ENCODE results near the gene BICRAL. TPM values are rescaled to one million over a fixed set of nuclear protein-coding genes. Genes with fewer than 3 reads are reported as not detected.
A peak's percentile ranks its signal among the peaks of the same experiment; 100 is the strongest.

BICRAL gene
- total and polyA plus RNA-seq, 2 donors (not counting 1 experiment from before 2014, with no cell fraction given), result 6.9 to 11.5 TPM

GRCh38 chr6:42740725-42741124, 41.1 kb upstream of the BICRAL start:
- H3K4me2 ChIP-seq (ENCODE audit: extremely low read depth, insufficient read depth, low read length), result no peak overlapping the region

GRCh38 chr6:42742116-42742894, 39.5 kb upstream of the BICRAL start:
- H3K9ac ChIP-seq (ENCODE audit: insufficient read depth, low read length), result no peak overlapping the region
- no peak overlapping the region for H3K4me2 ChIP-seq (ENCODE audit: extremely low read depth, insufficient read depth, low read length)
- TF ChIP-seq EZH2 (IDR thresholded peaks at IDR 0.05; ENCODE audit: low read length, missing control alignments) (no peak), CTCF (conservative IDR thresholded peaks at IDR 0.05 in 1 of 2, IDR thresholded peaks at IDR 0.05 in 1 of 2; ENCODE audit: low read depth in 1 of 2, low read length in 2 of 2) (no peak)
- H3K79me2 ChIP-seq (ENCODE audit: control insufficient read depth, insufficient read depth, low read length), result peaks cover 21% of the 10 kb centered on the region
- no peak overlapping the region for H3K27ac ChIP-seq (ENCODE audit: insufficient read depth, low read length)
- no peaks in the 10 kb centered on the region for H4K20me1 ChIP-seq (ENCODE audit: control insufficient read depth, extremely low read depth, insufficient read depth, low read length)
- H3K4me1 ChIP-seq (ENCODE audit: control insufficient read depth, extremely low read depth, insufficient read depth, low read length), result peaks cover 9% of the 10 kb centered on the region
- H3K36me3 ChIP-seq (ENCODE audit: control insufficient read depth, insufficient read depth, low read length), result no peaks in the 10 kb centered on the region
- peak; percentile 83 to 88 for DNase-seq (ENCODE audit: low read depth in 2 of 2)
- no peak overlapping the region for H2AFZ ChIP-seq (ENCODE audit: low read length)
- H3K9me3 ChIP-seq (ENCODE audit: control insufficient read depth, insufficient read depth, low read depth, low read length), result no peaks in the 10 kb centered on the region
- H3K27me3 ChIP-seq (ENCODE audit: control insufficient read depth, insufficient read depth, low read length), result no peaks in the 10 kb centered on the region
- H3K4me3 ChIP-seq (replicated peaks in 1 of 4; ENCODE audit: control extremely low read depth in 1 of 4, insufficient read depth in 1 of 4, low read depth in 3 of 4, low read length in 4 of 4), result no peak overlapping the region

More at GRCh38 chr6:42740725-42741124, 41.1 kb upstream of the BICRAL start:
- no peak overlapping the region for H3K27ac ChIP-seq (ENCODE audit: insufficient read depth, low read length)
- no peak overlapping the region for H3K4me3 ChIP-seq (replicated peaks in 1 of 4; ENCODE audit: control extremely low read depth in 1 of 4, insufficient read depth in 1 of 4, low read depth in 3 of 4, low read length in 4 of 4)
- no peaks in the 10 kb centered on the region for H3K27me3 ChIP-seq (ENCODE audit: control insufficient read depth, insufficient read depth, low read length)
- H4K20me1 ChIP-seq (ENCODE audit: control insufficient read depth, extremely low read depth, insufficient read depth, low read length), result no peaks in the 10 kb centered on the region
- H2AFZ ChIP-seq (ENCODE audit: low read length), result no peak overlapping the region
- TF ChIP-seq EZH2 (IDR thresholded peaks at IDR 0.05; ENCODE audit: low read length, missing control alignments) (no peak), CTCF (conservative IDR thresholded peaks at IDR 0.05 in 1 of 2, IDR thresholded peaks at IDR 0.05 in 1 of 2; ENCODE audit: low read depth in 1 of 2, low read length in 2 of 2) (no peak)
- H3K9me3 ChIP-seq (ENCODE audit: control insufficient read depth, insufficient read depth, low read depth, low read length), result no peaks in the 10 kb centered on the region
- H3K36me3 ChIP-seq (ENCODE audit: control insufficient read depth, insufficient read depth, low read length), result no peaks in the 10 kb centered on the region
- no peak overlapping the region for H3K9ac ChIP-seq (ENCODE audit: insufficient read depth, low read length)
- peaks cover 9% of the 10 kb centered on the region for H3K4me1 ChIP-seq (ENCODE audit: control insufficient read depth, extremely low read depth, insufficient read depth, low read length)
- H3K79me2 ChIP-seq (ENCODE audit: control insufficient read depth, insufficient read depth, low read length), result peaks cover 20% of the 10 kb centered on the region
- DNase-seq (ENCODE audit: low read depth in 2 of 2), result no peak

GRCh38 chr6:42744351-42744893, 37.4 kb upstream of the BICRAL start:
- no peak for DNase-seq (ENCODE audit: low read depth in 2 of 2)
- Histone ChIP-seq H3K79me2 (ENCODE audit: control insufficient read depth, insufficient read depth, low read length) (peaks cover 21% of the 10 kb centered on the region), H3K27ac (ENCODE audit: insufficient read depth, low read length) (no peak overlapping the region), H3K9ac (ENCODE audit: insufficient read depth, low read length) (no peak overlapping the region), H4K20me1 (ENCODE audit: control insufficient read depth, extremely low read depth, insufficient read depth, low read length) (no peaks in the 10 kb centered on the region), H3K4me3 (replicated peaks in 1 of 4; ENCODE audit: control extremely low read depth in 1 of 4, insufficient read depth in 1 of 4, low read depth in 3 of 4, low read length in 4 of 4) (peak overlapping the region; percentile 78 to 98 (median 98)), H3K36me3 (ENCODE audit: control insufficient read depth, insufficient read depth, low read length) (no peaks in the 10 kb centered on the region), H3K27me3 (ENCODE audit: control insufficient read depth, insufficient read depth, low read length) (no peaks in the 10 kb centered on the region), H3K9me3 (ENCODE audit: control insufficient read depth, insufficient read depth, low read depth, low read length) (no peaks in the 10 kb centered on the region), H3K4me2 (ENCODE audit: extremely low read depth, insufficient read depth, low read length) (peak overlapping the region; percentile 72), H3K4me1 (ENCODE audit: control insufficient read depth, extremely low read depth, insufficient read depth, low read length) (peaks cover 9% of the 10 kb centered on the region), H2AFZ (ENCODE audit: low read length) (no peak overlapping the region)
- TF ChIP-seq EZH2 (IDR thresholded peaks at IDR 0.05; ENCODE audit: low read length, missing control alignments), result no peak
- no peak for TF ChIP-seq CTCF (conservative IDR thresholded peaks at IDR 0.05 in 1 of 2, IDR thresholded peaks at IDR 0.05 in 1 of 2; ENCODE audit: low read depth in 1 of 2, low read length in 2 of 2)
